ENCODE results near the gene HSF5. TPM values are rescaled to one million over a fixed set of nuclear protein-coding genes. Genes with fewer than 3 reads are reported as not detected.

Gene HSF5
- total RNA-seq, 2 donors from 2014 or later, result 0.09 to 0.22 TPM

- no peak overlapping the region for H3K27ac ChIP-seq (ENCODE audit: low read depth, low read length)
- H3K9ac ChIP-seq (ENCODE audit: extremely low read depth, low read length, poor library complexity, severe bottlenecking), result no peak overlapping the region
- TF ChIP-seq CTCF (conservative IDR thresholded peaks at IDR 0.05), result no peak
- no peaks in the 10 kb centered on the region for H3K9me3 Mint-ChIP-seq
- peaks cover 12% of the 10 kb centered on the region for H3K4me1 Mint-ChIP-seq
- peak; percentile 71 for DNase-seq
- no peaks in the 10 kb centered on the region for H3K27me3 ChIP-seq (ENCODE audit: control insufficient read depth, insufficient read depth, low read length, poor library complexity, severe bottlenecking)
- no peak overlapping the region for H3K27ac Mint-ChIP-seq
- H3K4me3 Mint-ChIP-seq, result no peak overlapping the region
- no peaks in the 10 kb centered on the region for H3K36me3 Mint-ChIP-seq (ENCODE audit: low read depth)
- no peaks in the 10 kb centered on the region for H3K9me3 ChIP-seq (ENCODE audit: control insufficient read depth, low read length)
- WGBS, 2 experiments (ENCODE audit: insufficient coverage in 1 of 2, insufficient read length in 1 of 2), result 69 to 78% methylated on average over 3 to 4 of the region's 4 CpGs
- H3K27me3 Mint-ChIP-seq (ENCODE audit: insufficient read depth), result no peaks in the 10 kb centered on the region
- H3K4me3 ChIP-seq (ENCODE audit: low read length), result no peak overlapping the region
- no peaks in the 10 kb centered on the region for H3K4me1 ChIP-seq (ENCODE audit: control insufficient read depth, insufficient read depth, low read length)
- no peaks in the 10 kb centered on the region for H3K36me3 ChIP-seq (ENCODE audit: control insufficient read depth, insufficient read depth, low read length)
Observed at GRCh38 chr17:58376472-58377000, 111.7 kb downstream of the HSF5 start.

GRCh38 chr17:58375811-58376210 is 112.4 kb downstream of the HSF5 start:
- Mint-ChIP-seq H3K4me1 (peaks cover 12% of the 10 kb centered on the region), H3K27ac (peak overlapping the region; percentile 23), H3K36me3 (ENCODE audit: low read depth) (no peaks in the 10 kb centered on the region), H3K9me3 (no peaks in the 10 kb centered on the region), H3K4me3 (no peak overlapping the region), H3K27me3 (ENCODE audit: insufficient read depth) (no peaks in the 10 kb centered on the region)
- Histone ChIP-seq H3K4me1 (ENCODE audit: control insufficient read depth, insufficient read depth, low read length) (no peaks in the 10 kb centered on the region), H3K36me3 (ENCODE audit: control insufficient read depth, insufficient read depth, low read length) (no peaks in the 10 kb centered on the region), H3K27ac (ENCODE audit: low read depth, low read length) (no peak overlapping the region), H3K4me3 (ENCODE audit: low read length) (no peak overlapping the region), H3K9me3 (ENCODE audit: control insufficient read depth, low read length) (no peaks in the 10 kb centered on the region), H3K27me3 (ENCODE audit: control insufficient read depth, insufficient read depth, low read length, poor library complexity, severe bottlenecking) (no peaks in the 10 kb centered on the region), H3K9ac (ENCODE audit: extremely low read depth, low read length, poor library complexity, severe bottlenecking) (no peak overlapping the region)
- 71 to 76% methylated on average over 2 of the region's 2 CpGs for WGBS, 2 experiments (ENCODE audit: insufficient coverage in 1 of 2, insufficient read length in 1 of 2)
- TF ChIP-seq CTCF (conservative IDR thresholded peaks at IDR 0.05), result no peak
- DNase-seq, result peak; percentile 71

GRCh38 chr17:58375256-58375655 is 113.0 kb downstream of the HSF5 start:
- no peaks in the 10 kb centered on the region for H3K4me1 ChIP-seq (ENCODE audit: control insufficient read depth, insufficient read depth, low read length)
- 89 to 92% methylated on average over 4 to 5 of the region's 5 CpGs for WGBS, 2 experiments (ENCODE audit: insufficient coverage in 1 of 2, insufficient read length in 1 of 2)
- no peak overlapping the region for H3K27ac ChIP-seq (ENCODE audit: low read depth, low read length)
- no peaks in the 10 kb centered on the region for H3K9me3 ChIP-seq (ENCODE audit: control insufficient read depth, low read length)
- H3K9me3 Mint-ChIP-seq, result no peaks in the 10 kb centered on the region
- H3K27me3 Mint-ChIP-seq (ENCODE audit: insufficient read depth), result no peaks in the 10 kb centered on the region
- DNase-seq, result peak; percentile 26
- H3K36me3 ChIP-seq (ENCODE audit: control insufficient read depth, insufficient read depth, low read length), result no peaks in the 10 kb centered on the region
- H3K36me3 Mint-ChIP-seq (ENCODE audit: low read depth), result no peaks in the 10 kb centered on the region
- no peaks in the 10 kb centered on the region for H3K27me3 ChIP-seq (ENCODE audit: control insufficient read depth, insufficient read depth, low read length, poor library complexity, severe bottlenecking)
- no peak overlapping the region for H3K27ac Mint-ChIP-seq
- no peak overlapping the region for H3K4me3 Mint-ChIP-seq
- H3K4me1 Mint-ChIP-seq, result peaks cover 12% of the 10 kb centered on the region
- H3K4me3 ChIP-seq (ENCODE audit: low read length), result no peak overlapping the region
- no peak for TF ChIP-seq CTCF (conservative IDR thresholded peaks at IDR 0.05)
- no peak overlapping the region for H3K9ac ChIP-seq (ENCODE audit: extremely low read depth, low read length, poor library complexity, severe bottlenecking)
